Right lobe of liver (tissue), 6 donors: ENCODE results near the gene SLC32A1. TPM values are rescaled to one million over a fixed set of nuclear protein-coding genes. Genes with fewer than 3 reads are reported as not detected.

Source experiments
- ATAC-seq, 4 donors: fragments of 200-7000 bp; cut with Tn5 transposase; one replicate each; pipeline ENCODE4 v1.9.1; 2020; ENCODE audit warnings: mild to moderate bottlenecking in 4 of 4, moderate library complexity in 4 of 4
- DNase-seq, 3 donors: peaks; one replicate each; pipeline ENCODE4 v3.0.0-alpha.2; 2020
- H3K27ac ChIP-seq, 3 donors: fragments of 200-600 bp; one replicate each; pipeline ENCODE4 v1.8.0; 2022
- H3K27me3 ChIP-seq, 2 donors: fragments of 200-600 bp; one replicate each; pipeline ENCODE4 v1.8.0; 2022
- H3K36me3 ChIP-seq, 4 donors: fragments of 200-600 bp; sonication (generic) in 1 of 4; one replicate each; pipeline versions ENCODE4 v1.5.1 to v1.8.0; 2017 to 2022; ENCODE audit warnings: control low read depth in 1 of 4
- H3K4me1 ChIP-seq, 4 donors: fragments of 200-600 bp; sonication (generic) in 1 of 4; one replicate each; pipeline versions ENCODE4 v1.5.1 to v1.8.0; 2017 to 2022; ENCODE audit warnings: control low read depth in 1 of 4
- H3K4me3 ChIP-seq, 3 donors: fragments of 200-600 bp; one replicate each; pipeline ENCODE4 v1.8.0; 2022
- H3K9me3 ChIP-seq, 4 donors: fragments of 200-600 bp; sonication (generic) in 1 of 4; one replicate each; pipeline versions ENCODE4 v1.5.1 to v1.8.0; 2017 to 2022; ENCODE audit warnings: control low read depth in 1 of 4
- CTCF ChIP-seq, 4 donors: fragments of 200-600 bp in 3 of 4; fragments of 450-650 bp in 1 of 4; IDR thresholded peaks; one replicate each; pipeline versions ENCODE4 v1.5.1 to v1.8.0; 2016 to 2022; ENCODE audit warnings: antibody characterized with exemption in 4 of 4, mild to moderate bottlenecking in 2 of 4
- POLR2A ChIP-seq: fragments of 450-650 bp; IDR thresholded peaks from one replicate; pipeline ENCODE4 v1.6.1; 2017; ENCODE audit warnings: antibody characterized with exemption, mild to moderate bottlenecking
- whole genome bisulfite sequencing: methylation state at CpG from one replicate; pipeline ENCODE4 v1.1.6; 2018; ENCODE audit warnings: low coverage, low lambda C conversion rate; ENCODE audit not compliant: insufficient coverage; ENCODE audit errors: missing lambda C conversion rate; 5-methylcytosine and 5-hydroxymethylcytosine counted together
- intact Hi-C, 2 donors: fragments of 100-400 bp; cut with DNase I; formaldehyde crosslinking; loops; one replicate each; pipeline versions ENCODE4 v1.11.2 to v1.14.1; 2022
- total RNA-seq, 6 experiments: library from RNA; depleted of rRNA in 2 of 6; stranded (reverse); fragments of >200 nt in 2 of 6; fragmentation: NEBNext Ultra II Directional in 3 of 6; extraction: Animal tissue kit (Norgen Biotek cat#: 25700) in 3 of 6; gene quantifications; one replicate each; pipeline versions ENCODE4 v1.1.0 to v1.2.4, GENCODE V29; 2016 to 2023
- donor health status: DM: no; HTN: yes; CAD: no.
- donor health status: DM: no; HTN: no; CAD: no.
- donor health status: DM: no; HTN: no; CAD: no.
- donor health status: DM: no; HTN: yes; CAD: no.
- donor health status: DM: no; HTN: yes; CAD: no.

Gene SLC32A1
- total RNA-seq, 6 experiments from 2014 or later: not detected

- 4% methylated on average over 10 of the region's 46 CpGs for WGBS
- DNase-seq: no peak
- H3K4me3 ChIP-seq: no peak overlapping the region
Observed at GRCh38 chr20:38724626-38725147, 401 bp downstream of the SLC32A1 start.

GRCh38 chr20:38725148-38725901 lies 1.0 kb downstream of the SLC32A1 start:
- TF ChIP-seq CTCF (IDR thresholded peaks at IDR 0.05) (no peak), POLR2A (no peak)
- Histone ChIP-seq H3K36me3 (no peaks in the 10 kb centered on the region), H3K4me3 (no peak overlapping the region), H3K4me1 (no peaks in the 10 kb centered on the region), H3K27me3 (peaks cover 11 to 40% of the 10 kb centered on the region in 2 donors), H3K9me3 (no peaks in the 10 kb centered on the region), H3K27ac (no peak overlapping the region)
- ATAC-seq: no peak
- intact Hi-C loops: no loop called here
- WGBS: 3% methylated on average over 25 of the region's 35 CpGs
- no peak for DNase-seq

More at GRCh38 chr20:38724626-38725147, 401 bp downstream of the SLC32A1 start:
- H3K27me3 ChIP-seq: peaks cover 11 to 33% of the 10 kb centered on the region in 2 donors
- intact Hi-C loops: no loop called here
- H3K4me1 ChIP-seq: no peaks in the 10 kb centered on the region
- H3K27ac ChIP-seq: no peak overlapping the region
- H3K9me3 ChIP-seq: no peaks in the 10 kb centered on the region
- ATAC-seq: no peak
- TF ChIP-seq POLR2A (no peak), CTCF (IDR thresholded peaks at IDR 0.05) (no peak)
- no peaks in the 10 kb centered on the region for H3K36me3 ChIP-seq

GRCh38 chr20:38725931-38726803 lies 1.9 kb downstream of the SLC32A1 start:
- no peak overlapping the region for H3K4me3 ChIP-seq
- H3K27ac ChIP-seq: no peak overlapping the region
- no peaks in the 10 kb centered on the region for H3K9me3 ChIP-seq
- intact Hi-C loops: no loop called here
- no peaks in the 10 kb centered on the region for H3K36me3 ChIP-seq
- H3K27me3 ChIP-seq: peaks cover 11 to 48% of the 10 kb centered on the region in 2 donors
- peaks cover 0 to 6% (median 0%) of the 10 kb centered on the region in 4 donors for H3K4me1 ChIP-seq
- DNase-seq (peak in 1 of 3 donors; percentile 43), ATAC-seq (peak; percentile 37 to 63 (median 42))
- 11% methylated on average over 25 of the region's 53 CpGs for WGBS
- TF ChIP-seq CTCF (IDR thresholded peaks at IDR 0.05) (peak in 1 of 4 donors; percentile 25), POLR2A (no peak)

- peaks cover 11 to 51% of the 10 kb centered on the region in 2 donors for H3K27me3 ChIP-seq
- no peaks in the 10 kb centered on the region for H3K36me3 ChIP-seq
- H3K9me3 ChIP-seq: no peaks in the 10 kb centered on the region
- 2% methylated on average over 38 of the region's 43 CpGs for WGBS
- H3K4me3 ChIP-seq: no peak overlapping the region
- H3K27ac ChIP-seq: no peak overlapping the region
- no peak for TF ChIP-seq CTCF (IDR thresholded peaks at IDR 0.05)
- no peak for TF ChIP-seq POLR2A
- intact Hi-C loops: no loop called here
- peaks cover 0 to 10% (median 0%) of the 10 kb centered on the region in 4 donors for H3K4me1 ChIP-seq
- DNase-seq: no peak
- ATAC-seq: no peak
Observed at GRCh38 chr20:38726804-38727606, 2.7 kb downstream of the SLC32A1 start.
